ENCODE results near the gene CDYL. TPM values are rescaled to one million over a fixed set of nuclear protein-coding genes. Genes with fewer than 3 reads are reported as not detected.

CDYL gene
- total and polyA plus RNA-seq, 4 donors: 3.3 to 25.4 (median 11.0) TPM

DNA sequence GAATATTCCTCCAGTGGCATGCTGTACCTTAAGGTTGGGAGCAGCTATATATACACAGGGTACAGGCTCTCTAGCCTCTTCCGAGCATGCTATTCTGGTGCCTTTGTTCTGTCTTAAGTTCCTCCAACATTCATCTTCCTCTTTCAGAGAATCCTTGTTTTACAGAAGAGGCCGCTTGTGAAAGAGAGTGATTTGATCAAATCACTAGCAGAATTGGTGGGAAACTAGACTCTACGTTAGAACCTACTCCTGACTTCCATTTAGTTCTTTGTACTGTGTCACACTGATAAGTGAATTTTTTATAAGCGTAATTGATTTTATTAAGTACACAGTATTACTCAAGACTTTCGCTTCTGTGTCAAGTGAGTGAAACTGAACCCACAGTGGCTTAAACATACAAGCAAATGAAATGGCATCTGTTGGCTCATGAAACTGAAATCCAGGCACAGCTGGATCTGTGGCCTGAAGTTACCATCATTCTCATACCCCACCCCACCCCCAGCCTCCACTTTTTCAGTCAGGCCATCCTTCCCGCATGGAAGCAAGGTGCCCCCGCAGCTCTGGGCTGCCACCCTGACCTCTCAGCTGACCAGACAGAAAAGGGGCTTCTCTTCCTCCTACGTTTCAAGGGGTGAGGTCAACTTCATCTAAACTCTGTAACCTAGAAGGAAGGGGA is 125.3 kb downstream of the CDYL start:
- H3K9me3 ChIP-seq (ENCODE audit: control insufficient read depth in 4 of 4, low read length in 3 of 4): peaks cover 0 to 2% (median 0%) of the 10 kb centered on the region in 4 donors
- no peak for DNase-seq (ENCODE audit: low spot score)
- peaks cover 0 to 4% (median 0%) of the 10 kb centered on the region in 4 donors for H3K36me3 ChIP-seq (ENCODE audit: control insufficient read depth in 4 of 4, insufficient read depth in 3 of 4, low read depth in 1 of 4, low read length in 3 of 4)
- no peak overlapping the region for H3K4me3 ChIP-seq (ENCODE audit: low read depth in 1 of 3, low read length in 3 of 3)
- H3K27ac ChIP-seq (ENCODE audit: low read depth in 1 of 2, low read length in 2 of 2): no peak overlapping the region
- 51% methylated on average over 8 of the region's 8 CpGs for WGBS
- H3K4me1 ChIP-seq (ENCODE audit: control insufficient read depth in 4 of 4, insufficient read depth in 4 of 4, low read length in 3 of 4): peaks cover 4 to 9% (median 7%) of the 10 kb centered on the region in 4 donors
- no peaks in the 10 kb centered on the region for H3K27me3 ChIP-seq (ENCODE audit: control insufficient read depth in 4 of 4, insufficient read depth in 4 of 4, low read length in 3 of 4)
- H3K9ac ChIP-seq (ENCODE audit: low read depth in 1 of 2, low read length in 2 of 2): no peak overlapping the region
- peak; percentile 37 for TF ChIP-seq ZBTB33 (IDR thresholded peaks at IDR 0.05)
- TF ChIP-seq HNF4G (IDR thresholded peaks at IDR 0.05): no peak
- peak; percentile 62 for TF ChIP-seq RXRA (IDR thresholded peaks at IDR 0.05)
- peak in 1 of 2 donors; percentile 17 for TF ChIP-seq RAD21 (IDR thresholded peaks at IDR 0.05)
- TF ChIP-seq HNF4A (conservative IDR thresholded peaks at IDR 0.05): peak; percentile 62 to 68
- TF ChIP-seq FOXA2 (IDR thresholded peaks at IDR 0.05): peak; percentile 66
- TF ChIP-seq, protein P1, sequence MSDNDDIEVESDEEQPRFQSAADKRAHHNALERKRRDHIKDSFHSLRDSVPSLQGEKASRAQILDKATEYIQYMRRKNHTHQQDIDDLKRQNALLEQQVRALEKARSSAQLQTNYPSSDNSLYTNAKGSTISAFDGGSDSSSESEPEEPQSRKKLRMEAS (IDR thresholded peaks at IDR 0.05): peak; percentile 57
- TF ChIP-seq EGR1 (IDR thresholded peaks at IDR 0.05; ENCODE audit: low read depth in 2 of 2): no peak
- TF ChIP-seq CTCF (IDR thresholded peaks at IDR 0.05; ENCODE audit: low read depth, low read length, missing input control): no peak
- TF ChIP-seq NR2F2 (IDR thresholded peaks at IDR 0.05): no peak
- peak; percentile 39 for TF ChIP-seq SP1 (IDR thresholded peaks at IDR 0.05)
- peak; percentile 83 for TF ChIP-seq YY1 (IDR thresholded peaks at IDR 0.05)
- TF ChIP-seq GABPA (IDR thresholded peaks at IDR 0.05 in 1 of 2, conservative IDR thresholded peaks at IDR 0.05 in 1 of 2): no peak
- peak; percentile 39 to 49 for TF ChIP-seq JUND (IDR thresholded peaks at IDR 0.05)
- TF ChIP-seq, protein P2, sequence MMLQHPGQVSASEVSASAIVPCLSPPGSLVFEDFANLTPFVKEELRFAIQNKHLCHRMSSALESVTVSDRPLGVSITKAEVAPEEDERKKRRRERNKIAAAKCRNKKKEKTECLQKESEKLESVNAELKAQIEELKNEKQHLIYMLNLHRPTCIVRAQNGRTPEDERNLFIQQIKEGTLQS (IDR thresholded peaks at IDR 0.05): peak; percentile 46
- TF ChIP-seq REST (IDR thresholded peaks at IDR 0.05): peak; percentile 27
- no peak for TF ChIP-seq FOXA1 (IDR thresholded peaks at IDR 0.05)

All from liver (tissue), 9 donors.